Gastroesophageal sphincter (tissue), 3 donors: ENCODE results near the gene MARCO.

Source experiments
- POLR2A ChIP-seq, 2 donors: fragments of 450-650 bp; IDR thresholded peaks; one replicate each; pipeline ENCODE4 v1.6.1; 2017; ENCODE audit warnings: antibody characterized with exemption in 2 of 2, mild to moderate bottlenecking in 2 of 2, moderate library complexity in 1 of 2
- POLR2AphosphoS5 ChIP-seq: sonication (generic); formaldehyde crosslinking; IDR thresholded peaks from one replicate; pipeline ENCODE4 v1.6.1; 2017; ENCODE audit warnings: antibody characterized with exemption
- TF ChIP-seq, protein P1 (sequence below), 4 experiments: fragments of 200-600 bp in 2 of 4; fragments of 450-650 bp in 2 of 4; sonication (generic) in 1 of 4; IDR thresholded peaks; one replicate each; pipeline ENCODE4 v1.5.1; 2017 to 2019; ENCODE audit warnings: antibody characterized with exemption in 4 of 4, mild to moderate bottlenecking in 2 of 4, moderate library complexity in 2 of 4

DNA sequence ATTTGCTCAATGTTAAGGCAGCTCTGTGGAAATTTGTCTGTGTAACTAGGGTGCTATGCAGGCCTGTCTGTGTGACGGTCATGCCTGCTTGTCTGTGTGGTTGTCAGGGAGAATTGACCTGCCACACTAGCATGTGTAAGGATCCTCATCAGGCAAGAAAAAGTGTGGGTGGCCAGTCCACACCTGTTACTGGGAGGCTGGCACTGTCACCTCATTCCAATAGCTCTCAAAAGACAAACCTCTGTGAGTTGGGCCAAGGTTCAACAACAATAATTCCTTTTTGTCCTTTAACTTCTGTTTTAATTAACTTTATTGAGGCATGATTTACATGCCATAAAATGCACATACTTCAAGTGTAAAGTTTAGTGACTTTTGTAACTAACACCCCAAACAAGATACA lies 4.2 kb upstream of the MARCO start:
- TF ChIP-seq, protein P1, sequence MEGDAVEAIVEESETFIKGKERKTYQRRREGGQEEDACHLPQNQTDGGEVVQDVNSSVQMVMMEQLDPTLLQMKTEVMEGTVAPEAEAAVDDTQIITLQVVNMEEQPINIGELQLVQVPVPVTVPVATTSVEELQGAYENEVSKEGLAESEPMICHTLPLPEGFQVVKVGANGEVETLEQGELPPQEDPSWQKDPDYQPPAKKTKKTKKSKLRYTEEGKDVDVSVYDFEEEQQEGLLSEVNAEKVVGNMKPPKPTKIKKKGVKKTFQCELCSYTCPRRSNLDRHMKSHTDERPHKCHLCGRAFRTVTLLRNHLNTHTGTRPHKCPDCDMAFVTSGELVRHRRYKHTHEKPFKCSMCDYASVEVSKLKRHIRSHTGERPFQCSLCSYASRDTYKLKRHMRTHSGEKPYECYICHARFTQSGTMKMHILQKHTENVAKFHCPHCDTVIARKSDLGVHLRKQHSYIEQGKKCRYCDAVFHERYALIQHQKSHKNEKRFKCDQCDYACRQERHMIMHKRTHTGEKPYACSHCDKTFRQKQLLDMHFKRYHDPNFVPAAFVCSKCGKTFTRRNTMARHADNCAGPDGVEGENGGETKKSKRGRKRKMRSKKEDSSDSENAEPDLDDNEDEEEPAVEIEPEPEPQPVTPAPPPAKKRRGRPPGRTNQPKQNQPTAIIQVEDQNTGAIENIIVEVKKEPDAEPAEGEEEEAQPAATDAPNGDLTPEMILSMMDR (IDR thresholded peaks at IDR 0.05): no peak
- TF ChIP-seq POLR2AphosphoS5 (no peak), POLR2A (IDR thresholded peaks at IDR 0.05) (no peak)
